ENCODE data around the gene TOP3A.

TOP3A gene

DNA sequence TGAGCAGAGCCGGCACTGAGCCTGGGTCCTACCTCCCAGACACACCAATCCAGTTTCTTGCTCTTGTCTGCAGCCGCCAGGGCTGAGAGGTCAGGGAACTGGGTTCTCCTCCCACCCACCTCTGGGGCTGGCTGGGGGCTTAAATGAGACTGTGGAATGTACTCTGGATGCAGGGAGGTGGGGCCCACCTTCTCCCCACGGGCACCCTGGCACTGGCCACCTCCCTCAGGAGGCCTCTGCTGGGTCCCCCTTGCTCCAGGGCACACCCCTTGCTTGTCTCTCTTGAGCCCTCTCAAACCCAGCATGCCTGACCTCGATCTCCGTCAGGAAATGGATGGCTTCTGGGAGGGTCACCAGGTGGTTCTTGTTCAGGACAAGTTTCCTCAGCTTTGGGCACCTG is 62.6 kb downstream of the TOP3A start:
- no peak for DNase-seq

DNA sequence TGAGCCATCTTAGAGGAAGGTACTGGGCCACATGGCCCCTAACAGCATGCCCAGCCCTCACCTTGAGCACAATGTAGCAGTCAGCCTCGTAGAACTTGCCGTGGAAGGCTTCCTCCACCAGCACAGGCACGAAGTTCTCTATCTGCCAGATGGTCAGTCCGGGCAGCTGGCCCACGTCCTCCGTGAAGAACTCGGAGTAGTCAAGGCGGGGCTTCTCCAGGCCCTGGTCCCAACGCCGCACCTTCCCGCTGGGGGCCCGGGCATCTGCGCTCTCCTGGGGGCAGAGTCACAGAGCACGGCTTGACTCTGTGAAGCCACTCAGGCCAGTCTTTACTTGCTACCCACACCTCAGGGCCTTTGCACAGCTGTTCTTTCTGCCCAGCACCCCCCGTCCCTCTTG is 63.6 kb downstream of the TOP3A start:
- DNase-seq: no peak

DNA sequence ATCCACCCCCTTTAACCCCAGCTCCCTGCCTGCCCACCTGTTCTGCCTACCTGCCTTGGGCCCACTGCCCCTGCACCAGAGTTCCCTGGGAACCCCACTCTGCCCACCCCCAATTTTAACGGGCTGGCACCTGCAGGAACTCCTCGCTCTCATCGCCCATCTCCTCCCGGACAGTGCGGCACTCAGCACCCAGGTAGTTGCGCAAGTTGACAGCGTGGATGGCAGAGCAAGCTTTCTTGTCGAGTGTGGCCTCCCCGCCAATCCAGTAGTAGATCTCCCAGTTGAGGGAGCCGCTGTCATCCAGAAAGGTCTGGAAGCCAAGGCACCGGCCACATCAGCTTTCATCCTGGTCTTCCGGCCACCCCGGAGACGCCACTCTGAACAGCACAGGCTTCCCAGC is 64.1 kb downstream of the TOP3A start:
- no peak for DNase-seq

DNA sequence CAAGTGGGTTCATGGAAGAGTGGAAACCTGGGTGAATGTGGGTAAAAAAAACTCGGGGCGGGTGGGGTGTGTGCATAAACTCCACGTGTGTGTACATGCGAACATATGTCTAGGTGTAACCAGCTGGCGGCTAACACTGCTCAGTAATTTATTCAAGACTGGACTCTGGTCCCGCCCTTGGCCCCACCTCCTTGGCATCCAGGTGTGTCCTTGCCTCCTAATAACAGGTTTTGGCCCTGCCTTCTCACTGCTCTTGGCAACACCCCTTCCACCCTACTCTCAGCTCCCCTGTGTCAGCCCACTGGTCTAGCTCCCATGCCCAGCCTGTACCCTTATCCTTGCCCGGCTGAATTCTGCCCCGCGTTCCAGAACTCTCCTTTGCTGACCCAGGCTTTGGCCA is 64.5 kb downstream of the TOP3A start:
- DNase-seq: peak; percentile 67

DNA sequence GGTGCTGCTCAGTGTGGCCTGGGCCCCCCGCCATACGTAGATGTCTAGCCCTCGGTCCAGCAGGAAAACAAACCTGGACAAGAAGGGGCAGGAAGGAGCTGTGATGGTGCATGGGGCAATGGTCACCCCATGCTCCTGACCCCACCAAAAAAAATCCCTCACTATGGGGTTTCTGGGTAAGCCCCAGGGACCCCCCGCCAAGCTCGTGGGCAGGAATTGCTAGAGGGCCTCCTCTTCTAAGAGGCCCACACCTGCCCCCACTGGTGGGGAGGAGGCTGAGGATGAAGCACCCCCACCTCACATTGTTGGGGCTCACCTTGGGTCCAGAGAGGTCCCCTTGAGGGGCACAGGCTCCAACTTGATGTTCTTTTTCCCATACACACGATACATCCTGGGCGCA is 66.0 kb downstream of the TOP3A start:
- no peak for DNase-seq

DNA sequence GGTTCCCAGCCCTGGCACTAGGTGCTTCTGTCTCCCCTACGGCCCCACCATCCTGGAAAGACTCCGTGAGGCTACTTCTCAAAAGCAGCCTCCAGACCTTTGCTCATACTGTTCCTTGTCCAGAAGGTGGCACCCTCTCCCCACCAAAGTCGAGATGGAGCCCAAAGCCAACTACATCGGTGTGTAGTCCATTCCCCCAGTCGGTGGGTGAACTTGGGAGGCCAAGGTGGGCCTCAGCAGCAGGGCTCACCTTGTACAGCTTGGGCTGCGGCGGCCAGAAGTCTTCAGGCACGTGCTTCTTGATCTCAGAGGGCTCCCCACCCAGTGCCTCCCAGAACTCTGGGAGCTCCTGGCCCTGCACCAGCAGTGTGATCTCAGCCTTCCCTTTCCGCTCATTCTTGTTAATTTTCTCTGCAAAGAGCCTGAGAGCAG is 66.5 kb downstream of the TOP3A start:
- DNase-seq: peak; percentile 32

DNA sequence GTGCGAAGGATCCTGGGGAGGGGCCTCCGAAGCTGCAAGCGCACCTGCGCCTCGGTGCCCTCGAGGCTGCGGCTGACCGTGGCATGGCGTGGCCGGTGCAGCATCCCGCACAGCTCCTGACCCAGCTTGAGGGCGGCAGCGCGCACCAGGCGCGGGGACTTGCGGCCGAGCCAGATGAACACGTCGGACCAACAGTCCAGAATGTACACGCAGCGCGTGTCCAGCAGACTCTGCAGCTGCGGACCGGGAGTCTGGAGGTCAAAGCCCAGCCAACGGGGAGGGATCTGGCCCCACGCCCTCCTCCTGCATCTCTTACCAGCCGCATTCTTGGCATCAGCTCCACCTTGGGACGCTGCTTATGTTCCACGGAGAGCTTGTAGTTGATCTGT is 67.2 kb downstream of the TOP3A start:
- no peak for DNase-seq

DNA sequence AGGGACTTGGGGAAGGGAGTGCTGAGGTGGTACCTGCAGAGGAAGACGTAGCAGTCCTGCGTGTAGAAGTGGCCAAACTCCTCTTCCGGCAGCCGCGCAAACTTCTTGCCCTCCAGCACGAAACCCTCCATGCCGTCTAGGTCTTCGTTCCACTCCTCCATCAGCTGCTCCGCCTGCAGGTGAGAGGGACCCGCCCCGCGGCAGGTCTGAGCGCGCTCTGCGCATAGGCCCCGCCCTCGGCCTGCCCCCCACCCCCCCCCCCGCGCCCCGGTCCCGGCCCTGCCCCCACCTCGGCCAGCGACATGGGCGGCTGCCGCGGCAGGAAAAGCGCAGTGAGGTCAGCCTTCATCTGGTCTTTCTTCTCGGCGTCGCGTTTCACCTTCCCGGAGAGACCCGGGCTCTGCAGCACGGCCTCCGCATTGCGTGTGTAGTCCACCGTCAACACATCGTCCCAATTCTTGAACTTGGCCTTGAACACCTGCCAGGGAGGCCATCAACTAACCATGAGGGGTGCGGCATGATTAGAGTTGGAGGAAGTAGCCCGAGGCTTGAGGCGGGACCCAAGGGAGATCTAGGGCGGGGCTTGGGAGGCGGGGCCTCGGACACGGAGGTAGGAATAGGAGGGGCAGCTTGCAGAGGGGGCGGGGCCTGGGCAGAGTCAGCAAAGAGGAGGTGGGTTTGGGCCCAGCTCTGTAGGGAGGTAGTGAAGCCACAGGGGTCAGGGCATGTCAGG is 67.7 kb downstream of the TOP3A start:
- DNase-seq: peak; percentile 84

DNA sequence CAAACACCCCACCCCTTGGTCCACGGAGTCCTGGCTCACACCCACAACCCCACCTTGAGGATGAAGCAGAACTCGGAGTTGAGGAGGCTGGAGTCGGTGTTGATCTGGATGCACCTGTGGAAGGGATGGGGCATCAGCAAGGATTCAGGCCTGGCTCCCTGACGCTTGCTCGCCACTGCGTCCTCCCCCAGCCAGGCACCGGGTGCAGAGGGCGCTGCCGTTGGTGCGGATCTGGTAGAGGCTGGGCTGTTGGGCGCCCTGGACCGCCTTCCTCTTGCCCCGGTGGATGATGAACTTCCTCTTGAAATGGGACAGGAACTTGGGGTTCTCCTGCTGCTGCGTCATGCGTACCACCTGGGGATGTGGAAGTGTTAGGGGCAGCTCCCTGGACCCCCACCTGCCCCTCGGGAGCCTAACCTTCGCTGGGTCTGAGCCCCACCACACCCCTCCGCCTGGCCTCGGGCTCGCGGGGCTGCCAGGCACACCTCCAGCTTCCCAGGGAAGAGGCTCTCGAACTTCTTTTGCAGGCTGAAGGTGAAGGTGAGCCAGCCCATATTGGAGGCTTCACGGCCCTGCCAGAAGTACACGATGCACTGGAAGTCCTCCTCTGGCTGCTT is 68.6 kb downstream of the TOP3A start:
- no peak for DNase-seq

DNA sequence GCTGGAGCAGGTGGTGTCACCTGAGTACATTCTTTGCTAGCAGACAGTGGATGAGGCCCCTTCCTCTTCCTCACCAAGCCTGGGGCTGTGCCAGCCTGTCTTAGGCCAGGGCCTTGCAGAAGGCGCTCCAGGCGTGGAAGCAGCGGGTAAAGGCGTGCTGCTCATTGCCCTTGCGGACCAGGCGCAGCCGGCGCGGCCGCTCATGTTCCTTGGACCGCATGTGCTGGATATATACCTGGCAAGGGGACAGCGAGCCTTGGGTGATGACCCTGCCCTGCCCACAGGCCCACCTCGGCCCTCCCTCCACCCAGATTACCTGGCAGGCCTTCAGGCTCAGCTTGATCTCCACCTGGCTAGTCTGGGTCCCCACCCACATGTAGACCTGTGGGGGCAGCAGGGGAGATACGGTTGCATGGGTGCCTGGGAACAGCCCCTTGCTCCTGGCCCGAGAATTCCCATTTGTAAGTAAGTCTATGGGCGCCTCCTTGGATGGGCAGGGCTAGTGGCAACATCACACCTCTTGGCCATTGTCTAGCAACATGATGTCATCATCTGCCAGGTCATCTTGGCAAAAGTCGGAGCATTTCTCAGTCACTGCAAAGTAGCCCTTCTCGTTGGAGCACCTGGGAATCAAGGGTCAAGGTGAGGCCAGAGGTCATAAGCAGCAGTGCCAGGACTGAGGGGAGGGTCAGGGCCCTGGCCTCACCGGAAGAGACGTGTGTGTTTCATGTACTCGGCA is 69.6 kb downstream of the TOP3A start:
- no peak for DNase-seq

DNA sequence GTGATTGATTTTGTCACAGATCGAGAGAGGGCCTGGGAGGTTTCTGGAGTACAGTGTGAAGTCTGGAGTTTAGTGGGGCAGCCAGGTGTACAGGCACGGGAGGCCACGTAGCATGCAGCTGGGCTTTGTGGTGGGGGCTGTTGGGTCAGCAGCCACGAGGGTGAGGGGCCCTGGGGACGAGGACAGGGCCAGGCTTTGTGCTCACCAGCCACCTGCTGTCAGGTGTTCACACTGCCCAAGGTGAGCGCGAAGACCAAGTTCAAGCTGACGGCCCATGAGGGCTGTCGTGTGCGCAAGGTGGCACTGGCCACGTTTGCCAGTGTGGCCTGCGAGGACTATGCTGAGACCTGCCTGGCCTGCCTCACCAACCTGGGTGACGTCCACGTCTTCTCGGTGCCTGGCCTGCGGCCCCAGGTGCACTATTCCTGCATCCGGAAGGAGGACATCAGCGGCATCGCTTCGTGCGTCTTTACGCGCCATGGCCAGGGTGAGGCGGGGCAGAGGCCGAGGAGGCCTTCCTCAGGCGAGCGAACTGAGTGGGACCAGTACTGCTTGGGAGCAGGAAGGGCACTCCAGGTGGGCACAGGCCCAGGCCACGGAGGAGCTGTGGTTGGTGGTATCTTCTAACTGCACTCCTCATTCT is 73.4 kb downstream of the TOP3A start:
- no peak for DNase-seq

DNA sequence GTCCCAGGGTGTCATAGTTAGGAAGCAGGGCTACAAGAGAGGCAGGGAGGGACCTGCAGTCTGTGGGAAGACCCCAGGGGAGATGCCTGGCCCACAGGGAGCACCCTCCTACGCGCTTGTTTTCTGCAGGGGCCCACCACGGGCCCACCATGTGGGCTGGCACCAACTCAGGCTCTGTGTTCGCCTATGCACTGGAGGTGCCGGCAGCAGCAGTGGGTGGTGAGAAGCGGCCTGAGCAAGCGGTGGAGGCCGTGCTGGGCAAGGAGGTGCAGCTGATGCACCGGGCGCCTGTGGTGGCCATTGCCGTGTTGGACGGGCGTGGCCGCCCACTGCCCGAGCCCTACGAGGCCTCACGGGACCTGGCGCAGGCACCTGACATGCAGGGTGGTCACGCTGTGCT is 74.3 kb downstream of the TOP3A start:
- no peak for DNase-seq

DNA sequence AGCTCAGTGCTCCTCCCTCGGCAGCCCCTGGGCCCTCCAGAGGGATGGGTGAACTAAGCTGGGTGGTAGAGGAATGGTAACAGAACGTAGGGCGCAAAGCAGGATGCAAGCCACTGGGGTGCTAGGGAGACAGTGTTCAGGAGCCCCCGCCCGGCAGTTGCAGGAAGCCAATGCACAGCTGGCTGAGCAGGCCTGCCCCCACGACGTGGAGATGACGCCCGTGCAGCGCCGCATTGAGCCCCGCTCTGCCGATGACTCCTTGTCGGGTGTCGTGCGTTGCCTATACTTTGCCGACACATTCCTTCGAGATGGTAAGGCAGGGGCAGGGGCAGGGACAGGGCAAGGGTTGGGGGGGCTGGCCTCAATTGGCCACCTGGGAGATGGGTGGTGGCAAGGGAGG is 76.5 kb downstream of the TOP3A start:
- no peak for DNase-seq

DNA sequence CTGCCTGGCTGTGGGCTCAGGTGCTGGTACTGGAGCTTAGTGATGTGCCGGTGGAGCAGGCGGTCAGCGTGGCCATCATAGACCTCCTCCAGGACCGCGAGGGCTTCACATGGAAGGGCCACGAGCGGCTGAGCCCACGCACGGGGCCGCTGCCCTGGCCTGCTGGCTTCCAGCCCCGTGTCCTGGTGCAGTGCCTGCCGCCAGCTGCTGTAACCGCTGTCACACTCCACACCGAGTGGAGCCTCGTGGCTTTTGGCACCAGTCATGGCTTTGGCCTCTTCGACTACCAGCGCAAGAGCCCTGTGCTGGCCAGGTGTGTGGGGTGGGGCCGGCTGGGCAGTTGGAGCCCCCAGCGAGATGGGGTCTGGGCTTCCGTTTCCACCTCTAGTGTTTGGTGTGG is 77.3 kb downstream of the TOP3A start:
- no peak for DNase-seq

DNA sequence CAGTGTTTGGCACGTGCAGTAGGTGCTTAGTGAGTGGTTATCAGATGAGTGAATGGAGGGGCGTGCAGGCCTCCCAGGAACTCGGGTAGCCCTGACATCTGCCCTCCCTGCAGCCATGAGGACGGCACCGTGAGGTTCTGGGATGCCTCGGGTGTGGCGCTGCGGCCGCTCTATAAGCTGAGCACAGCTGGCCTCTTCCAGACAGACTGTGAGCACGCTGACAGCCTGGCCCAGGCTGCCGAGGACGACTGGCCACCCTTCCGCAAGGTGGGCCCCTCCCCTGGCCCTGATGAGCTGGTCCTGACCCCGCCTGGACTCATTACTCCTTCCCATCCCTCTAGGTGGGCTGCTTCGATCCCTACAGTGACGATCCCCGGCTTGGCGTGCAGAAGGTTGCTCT is 78.3 kb downstream of the TOP3A start:
- no peak for DNase-seq

DNA sequence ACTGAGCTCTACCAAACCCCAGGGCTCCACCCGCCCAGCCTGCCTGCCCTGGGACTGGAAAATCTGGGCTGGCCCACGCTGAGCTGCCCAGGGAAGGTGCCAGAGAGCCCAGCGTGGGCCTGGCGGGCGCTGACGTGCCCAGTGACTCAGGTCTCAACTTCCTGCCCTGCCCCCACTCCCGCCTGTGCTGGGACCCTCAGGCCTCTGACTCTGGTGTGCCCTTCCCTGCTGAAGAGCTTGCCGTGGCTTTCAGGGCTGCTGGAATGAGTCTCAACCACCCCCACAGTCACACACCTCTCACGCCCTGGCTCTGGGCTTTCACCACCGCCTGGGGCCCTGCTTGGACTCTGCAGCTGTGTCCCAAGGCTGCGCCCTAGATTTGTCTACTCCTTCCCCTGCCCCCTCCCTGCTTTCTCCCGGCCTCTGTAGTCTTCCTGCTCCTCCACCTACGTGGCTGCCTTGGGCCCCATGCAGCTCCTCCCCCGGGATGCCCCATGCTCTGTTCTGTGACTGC is 79.0 kb downstream of the TOP3A start:
- no peak for DNase-seq

DNA sequence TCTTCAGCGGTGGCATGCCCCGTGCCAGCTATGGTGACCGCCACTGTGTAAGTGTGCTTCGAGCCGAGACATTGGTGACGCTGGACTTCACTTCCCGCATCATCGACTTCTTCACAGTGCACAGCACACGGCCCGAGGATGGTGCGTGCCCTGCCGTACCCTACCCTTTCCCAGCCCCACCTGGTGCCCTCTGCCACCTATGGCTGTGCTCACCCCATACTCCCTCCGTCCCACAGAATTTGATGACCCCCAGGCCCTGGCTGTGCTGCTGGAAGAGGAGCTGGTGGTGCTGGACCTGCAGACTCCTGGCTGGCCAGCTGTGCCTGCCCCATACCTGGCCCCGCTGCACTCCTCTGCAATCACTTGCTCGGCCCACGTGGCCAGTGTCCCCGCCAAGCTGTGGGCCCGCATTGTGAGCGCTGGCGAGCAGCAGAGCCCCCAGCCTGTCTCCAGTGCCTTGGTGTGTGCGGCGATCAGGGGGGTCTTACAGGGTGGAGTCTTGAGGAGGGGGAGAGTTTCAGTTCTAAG is 79.9 kb downstream of the TOP3A start:
- DNase-seq: no peak

DNA sequence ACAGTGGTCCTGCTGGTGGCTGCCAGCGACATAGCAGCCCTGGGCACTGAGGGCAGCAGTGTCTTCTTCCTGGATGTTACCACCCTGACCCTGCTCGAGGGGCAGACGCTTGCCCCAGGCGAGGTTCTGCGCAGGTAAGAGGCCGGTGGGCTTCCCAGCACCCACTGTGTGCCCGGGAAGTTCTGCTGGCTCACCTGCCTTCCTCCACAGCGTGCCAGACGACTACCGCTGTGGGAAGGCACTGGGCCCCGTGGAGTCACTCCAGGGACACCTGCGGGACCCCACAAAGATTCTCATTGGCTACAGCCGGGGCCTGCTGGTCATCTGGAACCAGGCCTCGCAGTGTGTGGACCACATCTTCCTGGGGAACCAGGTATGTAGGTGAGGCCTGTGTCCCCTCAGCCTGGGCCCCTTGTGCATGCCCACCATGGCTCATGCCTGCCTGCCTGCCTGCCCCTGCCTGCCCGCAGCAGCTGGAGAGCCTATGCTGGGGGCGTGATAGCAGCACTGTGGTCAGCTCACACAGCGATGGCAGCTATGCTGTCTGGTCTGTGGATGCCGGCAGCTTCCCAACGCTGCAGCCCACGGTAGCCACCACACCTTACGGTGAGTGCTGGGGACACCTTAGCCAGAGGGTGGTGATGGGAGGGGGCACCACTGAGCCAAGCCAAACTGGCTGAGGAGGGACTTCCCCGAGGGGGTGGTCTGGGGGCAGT is 80.8 kb downstream of the TOP3A start:
- DNase-seq: no peak

DNA sequence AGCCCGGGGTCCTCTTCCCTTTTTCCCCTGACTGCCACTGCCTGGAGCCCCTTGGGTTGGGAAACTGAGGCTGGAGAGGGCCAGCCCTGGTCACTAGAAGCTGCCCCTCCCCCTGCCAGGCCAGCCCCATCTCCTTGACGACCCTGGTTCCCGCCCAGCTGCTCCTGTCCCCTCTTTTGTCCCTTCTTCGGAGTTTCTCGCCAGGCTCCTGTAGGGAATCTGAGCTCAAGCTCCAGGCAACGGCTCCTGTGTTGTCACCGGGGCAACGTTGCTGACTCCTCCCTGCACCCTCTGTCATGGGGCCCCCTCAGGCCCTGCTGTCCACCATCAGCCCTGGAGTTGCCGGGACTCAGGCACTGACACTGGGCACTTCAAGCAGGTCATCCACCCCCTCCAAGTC is 83.6 kb downstream of the TOP3A start:
- DNase-seq: no peak

DNA sequence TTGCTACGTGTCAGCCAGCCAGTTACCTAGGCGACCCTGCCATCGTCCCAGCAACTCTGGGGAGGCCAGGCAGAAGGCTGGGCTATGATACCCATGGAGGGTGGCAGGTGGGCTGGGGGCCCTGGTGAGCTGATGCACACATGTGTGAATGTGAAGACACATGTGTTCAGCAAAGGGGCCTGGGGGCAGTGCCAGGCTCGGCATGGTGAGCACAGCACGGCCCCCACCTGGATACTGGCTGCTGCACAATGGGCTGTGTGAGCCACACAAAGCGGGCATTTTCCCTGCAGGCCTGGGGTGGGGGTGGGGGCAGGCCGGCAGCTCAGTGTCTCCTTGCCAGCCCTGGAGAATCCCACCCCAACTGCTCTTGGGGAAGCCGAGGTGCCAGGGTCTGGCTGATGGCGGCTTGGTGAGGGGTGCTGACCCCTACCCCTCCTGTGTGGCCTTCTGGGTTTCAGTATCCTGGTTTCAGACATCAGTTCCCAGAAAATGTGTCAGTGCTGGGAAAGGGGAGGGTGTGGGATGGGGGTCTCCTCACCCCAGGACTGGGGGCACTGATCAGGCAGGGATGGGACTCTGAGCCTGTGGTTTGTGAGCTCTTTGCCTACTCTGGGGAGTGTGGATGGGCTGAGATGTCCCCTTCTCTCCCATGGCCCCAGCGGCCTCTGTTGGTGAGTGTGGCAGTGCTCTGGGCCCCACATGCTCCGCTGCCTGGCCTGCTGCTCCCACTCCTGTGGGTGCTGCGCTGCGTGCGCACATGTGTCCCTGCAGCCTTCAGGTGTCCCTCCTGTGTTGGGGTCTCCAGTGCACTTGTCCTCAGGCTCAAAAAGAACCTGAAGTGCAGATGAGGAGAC is 84.3 kb downstream of the TOP3A start:
- DNase-seq: no peak

DNA sequence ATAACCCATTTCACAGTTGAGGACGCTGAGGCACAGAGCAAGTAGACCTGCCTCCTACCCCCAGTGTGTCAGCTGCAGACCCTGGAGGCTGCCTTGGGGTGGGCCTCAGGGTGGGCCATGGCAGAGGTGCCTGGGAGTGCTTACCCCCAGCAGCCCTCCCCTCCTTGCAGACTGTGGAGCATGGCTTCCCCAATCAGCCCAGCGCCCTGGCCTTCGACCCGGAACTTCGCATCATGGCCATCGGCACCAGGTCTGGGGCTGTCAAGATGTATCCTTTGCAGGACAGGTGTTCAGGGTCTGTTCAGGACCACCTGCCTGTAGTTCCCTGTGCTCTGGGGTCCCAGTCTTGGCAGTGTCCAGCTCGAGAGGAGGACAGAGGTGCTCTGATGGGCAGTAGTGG is 85.0 kb downstream of the TOP3A start:
- no peak for DNase-seq

DNA sequence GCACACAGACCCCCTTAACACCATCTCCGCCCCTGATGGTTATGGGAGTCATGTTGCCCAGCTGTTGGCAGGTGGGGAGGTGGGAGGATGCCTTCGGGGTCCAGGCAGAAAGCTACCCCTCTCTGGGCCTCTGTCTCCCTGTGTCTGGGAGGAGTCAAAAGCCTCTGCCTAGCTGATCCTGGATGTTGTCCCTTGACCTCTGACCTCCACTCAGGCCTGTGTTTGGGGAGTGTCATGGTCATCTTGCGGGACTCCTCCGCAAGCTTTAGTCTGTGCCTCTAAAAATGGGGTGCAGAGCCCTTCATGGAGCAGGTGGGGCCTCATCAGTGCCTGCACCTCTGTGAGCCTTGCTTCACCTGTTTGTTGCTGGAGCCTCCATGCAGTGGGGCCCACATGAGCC is 85.5 kb downstream of the TOP3A start:
- no peak for DNase-seq

All from NCI-H510A (cell line).